Measurements from ENCODE around the gene CD28. TPM values are rescaled to one million over a fixed set of nuclear protein-coding genes. Genes with fewer than 3 reads are reported as not detected.

CD28 gene
- total and polyA plus RNA-seq, 7 experiments from 2014 or later = 52.2 to 224 (median 113) TPM

DNA sequence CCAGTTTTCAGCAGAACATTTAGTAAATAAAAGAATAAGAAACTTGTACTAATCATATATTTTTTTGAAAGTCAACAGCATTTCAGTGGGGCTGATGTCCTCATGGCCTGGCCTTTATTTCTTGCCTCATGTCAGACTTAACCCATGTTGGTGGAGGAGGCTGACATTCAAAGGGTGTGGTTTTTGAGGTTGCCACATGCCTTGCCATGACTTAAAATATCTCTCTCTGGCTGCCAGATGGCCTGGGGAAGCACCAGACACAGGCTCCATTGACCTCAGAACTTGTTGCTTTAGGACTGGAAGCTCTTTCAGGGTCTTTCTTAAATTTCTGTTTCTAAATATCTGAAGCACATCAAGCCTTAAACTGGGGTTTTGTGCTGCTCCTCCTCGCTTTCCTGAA, 32.5 kb upstream of the CD28 start:
- Mint-ChIP-seq H3K36me3 (peaks cover 0 to 17% (median 0%) of the 10 kb centered on the region in 5 donors), H3K4me1 (peaks cover 10 to 35% (median 25%) of the 10 kb centered on the region in 7 donors), H3K27me3 (no peaks in the 10 kb centered on the region), H3K27ac (peak overlapping the region in 1 of 9 donors; percentile 56), H3K9me3 (peaks cover 0 to 16% (median 2%) of the 10 kb centered on the region in 11 donors), H3K4me3 (peak overlapping the region in 1 of 10 donors; percentile 46)
- H3K27me3 ChIP-seq (ENCODE audit: control insufficient read depth in 2 of 2, insufficient read depth in 2 of 2, low read length in 2 of 2) = no peaks in the 10 kb centered on the region
- no peak overlapping the region for H3K4me3 ChIP-seq (ENCODE audit: low read length)
- H3K36me3 ChIP-seq (ENCODE audit: control insufficient read depth in 2 of 3, insufficient read depth in 3 of 3, low read length in 3 of 3) = no peaks in the 10 kb centered on the region
- peak in 1 of 9 donors; percentile 56 for DNase-seq
- no peak overlapping the region for H3K27ac ChIP-seq (ENCODE audit: low read depth, low read length)
- no peaks in the 10 kb centered on the region for H3K9me3 ChIP-seq (ENCODE audit: control insufficient read depth in 2 of 3, low read length in 3 of 3)
- intact Hi-C loops (cut with micrococcal nuclease) = loop anchor here in 1 of 2 donors (2.0 kb wide), 1 partner anchor 31 kb away; no protein-coding TSS in a partner anchor
- ChIA-PET POLR2A (no interaction called here), CTCF (no interaction called here)
- H3K4me1 ChIP-seq (ENCODE audit: control insufficient read depth in 2 of 2, insufficient read depth in 2 of 2, low read length in 2 of 2) = peaks cover 4 to 6% of the 10 kb centered on the region in 2 donors
- ATAC-seq = peak; percentile 73

DNA sequence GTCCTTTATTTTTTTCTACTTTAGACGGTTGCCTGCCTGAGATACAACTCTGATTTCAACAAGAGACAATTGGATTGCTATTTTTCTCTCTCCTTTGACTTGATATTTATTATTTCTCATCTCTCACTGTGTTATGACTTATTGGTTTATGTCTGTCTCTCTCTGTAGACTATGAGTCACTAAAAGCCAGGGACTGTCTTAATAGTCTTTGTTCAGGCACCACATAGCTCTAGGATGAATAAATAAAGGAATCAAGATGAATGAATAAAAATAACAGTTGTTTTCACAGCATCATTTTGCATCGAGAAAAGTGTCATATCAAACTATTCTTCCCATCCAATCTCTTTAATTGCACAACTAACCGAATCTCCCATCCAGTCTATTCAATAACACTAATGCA, 31.4 kb upstream of the CD28 start:
- Histone ChIP-seq H3K27me3 (ENCODE audit: control insufficient read depth in 2 of 2, insufficient read depth in 2 of 2, low read length in 2 of 2) (no peaks in the 10 kb centered on the region), H3K4me1 (ENCODE audit: control insufficient read depth in 2 of 2, insufficient read depth in 2 of 2, low read length in 2 of 2) (peaks cover 4 to 6% of the 10 kb centered on the region in 2 donors), H3K9me3 (ENCODE audit: control insufficient read depth in 2 of 3, low read length in 3 of 3) (no peaks in the 10 kb centered on the region), H3K27ac (ENCODE audit: low read depth, low read length) (no peak overlapping the region), H3K4me3 (ENCODE audit: low read length) (no peak overlapping the region), H3K36me3 (ENCODE audit: control insufficient read depth in 2 of 3, insufficient read depth in 3 of 3, low read length in 3 of 3) (no peaks in the 10 kb centered on the region)
- Mint-ChIP-seq H3K27ac (no peak overlapping the region), H3K9me3 (peaks cover 0 to 18% (median 2%) of the 10 kb centered on the region in 11 donors), H3K27me3 (no peaks in the 10 kb centered on the region), H3K4me1 (peaks cover 13 to 46% (median 32%) of the 10 kb centered on the region in 7 donors), H3K4me3 (peak overlapping the region in 1 of 10 donors; percentile 37), H3K36me3 (peaks cover 0 to 18% (median 0%) of the 10 kb centered on the region in 5 donors)
- ATAC-seq (no peak), DNase-seq (no peak)
- intact Hi-C loops (cut with micrococcal nuclease) = loop anchor here in 1 of 2 donors (2.0 kb wide), 1 partner anchor 30 kb away; no protein-coding TSS in a partner anchor
- POLR2A ChIA-PET = interaction anchor here (0.6 kb wide), 2 partner anchors 9 to 36 kb away, joined by 3 to 4 read pairs; no protein-coding TSS in a partner anchor
- CTCF ChIA-PET = no interaction called here

DNA sequence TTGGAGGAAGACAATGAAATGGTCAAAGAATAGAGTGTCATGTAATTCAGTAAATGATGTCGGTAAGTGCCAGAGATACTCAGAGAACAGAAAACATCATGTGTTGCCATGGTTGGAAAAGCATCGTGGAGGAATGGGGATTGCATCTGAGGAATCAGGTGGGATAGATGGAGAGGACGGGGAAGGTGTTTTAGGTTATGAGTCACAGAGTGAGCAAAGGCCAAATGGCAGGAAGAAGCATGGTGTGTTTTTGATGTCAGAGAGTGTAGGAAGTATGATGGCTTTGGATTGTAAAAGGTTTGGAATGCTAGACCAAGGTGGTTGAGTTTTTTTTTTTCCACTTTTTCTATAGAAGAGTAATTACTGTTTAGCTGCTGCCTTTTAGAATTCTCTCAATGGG, 27.5 kb upstream of the CD28 start:
- no peak for ATAC-seq
- CTCF ChIA-PET = no interaction called here

DNA sequence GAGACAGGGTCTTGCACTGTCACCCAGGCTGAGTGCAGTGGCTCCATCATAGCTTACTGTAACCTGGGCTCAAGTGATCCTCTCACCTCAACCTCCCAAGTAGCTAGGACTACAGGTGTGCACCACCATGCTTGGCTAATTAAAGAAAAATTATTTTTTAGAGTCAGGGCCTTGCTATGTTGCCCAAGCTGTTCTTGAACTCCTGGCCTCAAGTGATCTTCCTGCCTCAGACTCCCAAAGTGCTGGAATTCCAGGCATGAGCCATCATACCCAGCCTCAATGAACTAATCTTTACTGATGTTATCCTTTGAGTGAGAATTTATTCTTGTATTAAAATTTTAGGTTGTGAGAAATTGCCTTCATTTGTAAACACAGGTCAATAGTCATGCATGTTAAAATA, 27.0 kb upstream of the CD28 start:
- no peak for DNase-seq
- peaks cover 3 to 19% of the 10 kb centered on the region in 2 donors for H3K4me1 ChIP-seq (ENCODE audit: control insufficient read depth in 2 of 2, insufficient read depth in 2 of 2, low read length in 2 of 2)
- Mint-ChIP-seq H3K9me3 (peaks cover 0 to 12% (median 0%) of the 10 kb centered on the region in 11 donors), H3K4me1 (peaks cover 20 to 66% (median 43%) of the 10 kb centered on the region in 7 donors), H3K27ac (no peak overlapping the region), H3K36me3 (peaks cover 0 to 12% (median 0%) of the 10 kb centered on the region in 5 donors), H3K27me3 (no peaks in the 10 kb centered on the region), H3K4me3 (peak overlapping the region in 1 of 10 donors; percentile 45)
- H3K27me3 ChIP-seq (ENCODE audit: control insufficient read depth in 2 of 2, insufficient read depth in 2 of 2, low read length in 2 of 2) = no peaks in the 10 kb centered on the region
- ATAC-seq = no peak
- H3K36me3 ChIP-seq (ENCODE audit: control insufficient read depth in 2 of 3, insufficient read depth in 3 of 3, low read length in 3 of 3) = no peaks in the 10 kb centered on the region
- no peak overlapping the region for H3K4me3 ChIP-seq (ENCODE audit: low read length)
- H3K9me3 ChIP-seq (ENCODE audit: control insufficient read depth in 2 of 3, low read length in 3 of 3) = no peaks in the 10 kb centered on the region
- H3K27ac ChIP-seq (ENCODE audit: low read depth, low read length) = no peak overlapping the region
- ChIA-PET CTCF (interaction anchor here (0.6 kb wide), 1 partner anchor 185 kb away, joined by 3 read pairs; no protein-coding TSS in a partner anchor), POLR2A (interaction anchor here (0.6 to 1.4 kb wide), 2 partner anchors 26 to 905 kb away, joined by 4 read pairs; no protein-coding TSS in a partner anchor)
- intact Hi-C loops (cut with micrococcal nuclease) = no loop called here

More for the DNA sequence above, 27.5 kb upstream of the CD28 start:
- intact Hi-C loops (cut with micrococcal nuclease) = no loop called here
- peaks cover 23 to 70% (median 47%) of the 10 kb centered on the region in 7 donors for H3K4me1 Mint-ChIP-seq
- H3K36me3 ChIP-seq (ENCODE audit: control insufficient read depth in 2 of 3, insufficient read depth in 3 of 3, low read length in 3 of 3) = no peaks in the 10 kb centered on the region
- H3K27ac Mint-ChIP-seq = peak overlapping the region in 3 of 9 donors; percentile 22 to 51 (median 28)
- no peak overlapping the region for H3K27ac ChIP-seq (ENCODE audit: low read depth, low read length)
- H3K4me3 ChIP-seq (ENCODE audit: low read length) = no peak overlapping the region
- peaks cover 7 to 23% of the 10 kb centered on the region in 2 donors for H3K4me1 ChIP-seq (ENCODE audit: control insufficient read depth in 2 of 2, insufficient read depth in 2 of 2, low read length in 2 of 2)
- POLR2A ChIA-PET = interaction anchor here (1.4 kb wide), 1 partner anchor 26 kb away, joined by 4 read pairs; no protein-coding TSS in a partner anchor
- H3K27me3 Mint-ChIP-seq = no peaks in the 10 kb centered on the region
- peak overlapping the region in 2 of 10 donors; percentile 14 to 18 for H3K4me3 Mint-ChIP-seq
- peaks cover 0 to 12% (median 0%) of the 10 kb centered on the region in 5 donors for H3K36me3 Mint-ChIP-seq
- no peaks in the 10 kb centered on the region for H3K9me3 ChIP-seq (ENCODE audit: control insufficient read depth in 2 of 3, low read length in 3 of 3)
- no peak for DNase-seq
- H3K27me3 ChIP-seq (ENCODE audit: control insufficient read depth in 2 of 2, insufficient read depth in 2 of 2, low read length in 2 of 2) = no peaks in the 10 kb centered on the region
- peaks cover 0 to 12% (median 0%) of the 10 kb centered on the region in 11 donors for H3K9me3 Mint-ChIP-seq

DNA sequence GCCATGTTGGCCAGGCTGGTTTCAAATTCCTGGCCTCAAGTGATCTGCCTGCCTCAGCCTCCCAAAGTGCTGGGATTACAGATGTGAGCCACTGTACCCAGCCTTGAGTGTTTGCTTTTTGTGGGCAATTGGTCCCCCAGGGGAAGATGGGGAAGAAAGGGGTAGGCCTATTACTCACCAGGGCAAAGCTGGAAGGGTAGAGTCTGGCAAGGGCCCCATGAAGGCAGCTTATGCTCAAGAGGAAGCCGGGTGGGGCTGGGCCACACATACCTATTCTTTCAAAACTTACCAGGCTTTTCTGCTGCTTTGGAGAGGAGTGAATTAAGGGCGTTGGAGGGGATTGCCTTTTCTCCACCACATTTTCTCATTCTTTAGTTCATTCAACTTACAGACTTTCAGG, 24.5 kb upstream of the CD28 start:
- Mint-ChIP-seq H3K4me3 (peak overlapping the region in 8 of 10 donors; percentile 8 to 65 (median 42)), H3K9me3 (peaks cover 0 to 12% (median 0%) of the 10 kb centered on the region in 11 donors), H3K4me1 (peaks cover 21 to 50% (median 37%) of the 10 kb centered on the region in 7 donors), H3K27ac (peak overlapping the region in 5 of 9 donors; percentile 26 to 79 (median 73)), H3K27me3 (no peaks in the 10 kb centered on the region), H3K36me3 (peaks cover 0 to 13% (median 0%) of the 10 kb centered on the region in 5 donors)
- no peak overlapping the region for H3K27ac ChIP-seq (ENCODE audit: low read depth, low read length)
- peaks cover 3 to 18% of the 10 kb centered on the region in 2 donors for H3K4me1 ChIP-seq (ENCODE audit: control insufficient read depth in 2 of 2, insufficient read depth in 2 of 2, low read length in 2 of 2)
- no peaks in the 10 kb centered on the region for H3K9me3 ChIP-seq (ENCODE audit: control insufficient read depth in 2 of 3, low read length in 3 of 3)
- DNase-seq = no peak
- CTCF ChIA-PET = interaction anchor here (0.7 kb wide), 1 partner anchor 58 kb away, joined by 4 read pairs; no protein-coding TSS in a partner anchor
- no peaks in the 10 kb centered on the region for H3K27me3 ChIP-seq (ENCODE audit: control insufficient read depth in 2 of 2, insufficient read depth in 2 of 2, low read length in 2 of 2)
- H3K36me3 ChIP-seq (ENCODE audit: control insufficient read depth in 2 of 3, insufficient read depth in 3 of 3, low read length in 3 of 3) = no peaks in the 10 kb centered on the region
- intact Hi-C loops (cut with micrococcal nuclease) = loop anchor here in 1 of 2 donors (2.0 kb wide), 1 partner anchor 13 kb away; no protein-coding TSS in a partner anchor
- no peak overlapping the region for H3K4me3 ChIP-seq (ENCODE audit: low read length)
- ATAC-seq = peak; percentile 35
- POLR2A ChIA-PET = interaction anchor here (1.1 kb wide), 1 partner anchor 25 kb away, joined by 3 read pairs; the partner anchor contains the start of gene CD28

DNA sequence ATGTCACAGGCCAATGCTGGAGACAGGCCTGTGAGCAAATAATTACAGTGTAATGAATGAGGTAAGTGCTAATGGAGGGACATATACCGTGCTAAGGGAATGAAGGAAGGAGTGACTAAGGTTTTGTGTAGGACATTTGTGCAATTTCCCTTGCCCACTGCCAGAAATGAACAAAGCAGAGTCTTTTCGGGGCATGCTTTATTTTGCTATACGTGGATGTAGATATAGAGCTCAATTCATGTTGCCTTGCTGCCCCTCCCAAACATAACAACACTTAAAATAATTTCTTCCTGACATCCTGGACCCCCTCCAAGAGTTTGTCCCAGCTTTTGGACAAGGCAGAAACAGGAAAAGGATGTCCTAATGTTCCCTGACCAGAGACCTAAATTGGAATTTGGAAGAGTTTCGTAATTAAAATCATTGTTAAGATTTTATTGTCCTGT, 23.7 kb upstream of the CD28 start:
- Mint-ChIP-seq H3K4me3 (no peak overlapping the region), H3K9me3 (peaks cover 0 to 10% (median 0%) of the 10 kb centered on the region in 11 donors), H3K27me3 (no peaks in the 10 kb centered on the region), H3K27ac (peak overlapping the region in 1 of 9 donors; percentile 73), H3K36me3 (peaks cover 0 to 13% (median 0%) of the 10 kb centered on the region in 5 donors), H3K4me1 (peaks cover 21 to 55% (median 37%) of the 10 kb centered on the region in 7 donors)
- no peak for DNase-seq
- no peak overlapping the region for H3K4me3 ChIP-seq (ENCODE audit: low read length)
- no peaks in the 10 kb centered on the region for H3K27me3 ChIP-seq (ENCODE audit: control insufficient read depth in 2 of 2, insufficient read depth in 2 of 2, low read length in 2 of 2)
- H3K4me1 ChIP-seq (ENCODE audit: control insufficient read depth in 2 of 2, insufficient read depth in 2 of 2, low read length in 2 of 2) = peaks cover 3 to 18% of the 10 kb centered on the region in 2 donors
- CTCF ChIA-PET = no interaction called here
- POLR2A ChIA-PET = interaction anchor here (1.1 kb wide), 1 partner anchor 24 kb away, joined by 3 read pairs; the partner anchor contains the start of gene CD28
- no peaks in the 10 kb centered on the region for H3K9me3 ChIP-seq (ENCODE audit: control insufficient read depth in 2 of 3, low read length in 3 of 3)
- intact Hi-C loops (cut with micrococcal nuclease) = no loop called here
- H3K36me3 ChIP-seq (ENCODE audit: control insufficient read depth in 2 of 3, insufficient read depth in 3 of 3, low read length in 3 of 3) = no peaks in the 10 kb centered on the region
- H3K27ac ChIP-seq (ENCODE audit: low read depth, low read length) = no peak overlapping the region
- no peak for ATAC-seq

Data from naive thymus-derived CD4-positive, alpha-beta T cell (primary cell).